OCI-M2 (cell line): ENCODE data around the gene SPARC.

Experiments
- DNase-seq: peaks from one replicate; lab custom pipeline; 2025; ENCODE audit not compliant: unreplicated experiment; lab: John Stamatoyannopoulos, UW

SPARC gene

DNA sequence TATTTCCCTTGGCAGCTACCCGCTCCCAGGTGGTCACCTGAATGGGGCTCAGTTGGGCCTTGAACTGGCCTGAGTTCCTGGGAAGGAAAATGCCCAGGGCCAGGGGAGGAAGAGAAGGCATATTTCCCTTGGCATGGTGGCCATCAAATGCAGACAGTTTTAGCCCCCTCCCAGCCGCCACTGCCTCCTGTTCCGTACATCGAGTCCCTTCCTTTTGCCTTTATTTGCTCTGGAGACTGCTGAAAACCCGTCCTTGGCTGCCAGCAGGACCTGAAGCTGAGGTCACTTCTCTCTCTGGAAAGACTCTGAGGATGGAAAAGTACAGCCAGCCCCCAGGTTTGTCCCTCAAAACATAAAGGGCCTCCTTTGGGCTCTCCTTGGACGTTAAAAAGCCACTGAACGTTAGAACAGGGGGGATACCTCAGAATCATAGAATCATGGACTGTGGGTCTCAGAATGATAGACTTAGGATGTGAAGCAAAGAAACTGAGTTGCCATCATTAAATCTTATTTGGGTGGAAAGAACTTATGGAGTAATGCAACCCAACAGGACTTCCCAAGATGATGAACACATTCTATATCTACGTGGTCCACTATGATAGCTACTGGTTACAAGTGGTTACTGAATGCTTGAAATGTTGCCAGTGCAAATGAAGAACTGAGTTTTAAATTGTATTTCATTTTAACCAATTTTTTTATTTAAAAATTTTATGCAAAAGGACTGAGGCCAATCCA lies 7.1 kb downstream of the SPARC start:
- no peak for DNase-seq

DNA sequence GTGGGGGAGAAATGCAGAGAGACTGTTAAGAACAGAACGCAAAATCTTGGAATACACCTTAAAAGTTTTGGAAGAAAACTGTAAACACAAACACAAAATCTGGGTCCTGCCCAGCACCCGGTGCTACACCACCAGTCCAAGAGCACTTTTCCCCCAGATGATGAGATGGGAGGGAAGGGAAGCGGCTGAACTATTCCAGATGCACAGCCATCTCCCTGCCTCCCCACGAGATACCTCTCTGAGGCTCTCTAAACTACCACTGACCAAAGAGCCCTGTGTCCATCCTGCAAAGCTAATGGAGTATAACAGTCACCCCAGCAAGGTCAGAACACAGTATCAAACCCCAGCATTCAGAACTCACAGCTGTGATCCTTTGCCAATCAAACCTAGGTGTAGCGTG lies 8.0 kb downstream of the SPARC start:
- DNase-seq, result no peak

DNA sequence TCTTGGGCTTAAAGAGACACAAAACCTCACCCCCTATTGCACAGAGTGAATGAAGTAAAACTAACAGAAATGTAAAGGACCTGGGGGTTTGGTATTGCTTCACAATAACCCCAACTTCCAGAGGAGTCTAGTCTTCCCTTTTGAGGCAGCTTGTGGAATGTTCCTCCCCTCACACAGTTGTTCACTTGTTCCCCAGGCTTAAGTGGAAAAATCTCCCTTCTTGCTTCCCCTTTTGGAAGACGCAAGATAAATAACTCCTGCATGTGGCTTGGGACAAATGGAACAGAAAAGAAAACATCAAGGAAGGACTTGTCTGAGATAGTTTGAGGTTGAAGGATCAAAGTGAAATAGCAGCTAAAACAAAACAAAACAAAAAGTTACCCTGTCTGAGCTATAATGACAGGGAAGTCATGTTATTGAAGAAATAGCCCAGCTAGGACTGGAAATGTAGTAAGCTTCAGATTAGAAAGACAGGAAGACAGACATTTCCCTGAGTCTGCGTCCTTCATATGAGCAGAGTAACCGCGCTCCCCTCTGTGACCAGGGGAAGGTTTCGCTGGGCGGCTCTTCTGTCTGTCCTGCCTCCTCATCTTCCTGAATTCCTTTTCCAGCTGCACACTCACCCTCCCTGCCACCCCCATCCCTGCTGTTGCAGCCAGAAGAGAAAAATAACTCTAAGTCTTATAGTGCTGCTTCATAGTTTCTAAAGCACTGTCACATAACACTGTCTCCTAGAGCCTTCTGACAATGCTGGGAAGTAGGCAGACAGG lies 8.8 kb downstream of the SPARC start:
- no peak for DNase-seq

DNA sequence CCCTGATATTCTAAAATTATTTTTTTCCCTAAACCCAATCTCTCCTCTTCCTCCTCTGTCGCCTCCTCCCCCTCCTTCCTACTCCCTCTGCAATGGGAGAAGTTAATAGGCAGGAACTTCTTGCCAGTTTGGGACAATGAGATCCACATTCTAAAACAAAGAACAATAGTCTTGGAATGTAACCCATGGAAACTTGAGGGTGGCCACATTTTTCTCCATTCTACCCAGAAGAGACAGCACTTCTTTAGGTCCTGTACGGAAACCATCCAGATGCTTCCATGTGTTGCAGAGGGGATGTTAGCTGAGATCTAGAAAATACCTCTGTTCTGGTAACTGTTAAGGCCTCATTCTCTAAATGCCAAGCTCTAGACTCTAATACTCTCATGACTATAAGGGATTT lies 10.0 kb downstream of the SPARC start:
- no peak for DNase-seq

DNA sequence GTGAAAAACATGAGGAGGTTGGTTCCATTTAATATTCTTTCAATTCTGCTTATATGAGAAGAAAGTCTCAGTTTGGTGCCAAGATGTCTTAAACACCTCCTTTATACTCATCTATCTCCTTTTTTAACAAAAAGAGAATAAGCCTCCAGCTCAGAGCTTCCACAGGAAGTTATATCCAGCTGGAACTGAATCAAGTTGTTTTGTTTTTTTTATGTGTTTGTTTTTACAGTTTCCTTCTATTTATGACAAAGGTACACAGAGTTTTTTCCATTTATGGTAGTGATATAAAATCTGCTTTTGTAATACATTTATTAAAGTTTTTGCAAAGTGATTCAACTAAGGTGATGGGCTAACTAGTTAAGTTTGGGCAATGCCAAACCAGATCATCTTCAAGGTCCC lies 10.4 kb downstream of the SPARC start:
- no peak for DNase-seq

DNA sequence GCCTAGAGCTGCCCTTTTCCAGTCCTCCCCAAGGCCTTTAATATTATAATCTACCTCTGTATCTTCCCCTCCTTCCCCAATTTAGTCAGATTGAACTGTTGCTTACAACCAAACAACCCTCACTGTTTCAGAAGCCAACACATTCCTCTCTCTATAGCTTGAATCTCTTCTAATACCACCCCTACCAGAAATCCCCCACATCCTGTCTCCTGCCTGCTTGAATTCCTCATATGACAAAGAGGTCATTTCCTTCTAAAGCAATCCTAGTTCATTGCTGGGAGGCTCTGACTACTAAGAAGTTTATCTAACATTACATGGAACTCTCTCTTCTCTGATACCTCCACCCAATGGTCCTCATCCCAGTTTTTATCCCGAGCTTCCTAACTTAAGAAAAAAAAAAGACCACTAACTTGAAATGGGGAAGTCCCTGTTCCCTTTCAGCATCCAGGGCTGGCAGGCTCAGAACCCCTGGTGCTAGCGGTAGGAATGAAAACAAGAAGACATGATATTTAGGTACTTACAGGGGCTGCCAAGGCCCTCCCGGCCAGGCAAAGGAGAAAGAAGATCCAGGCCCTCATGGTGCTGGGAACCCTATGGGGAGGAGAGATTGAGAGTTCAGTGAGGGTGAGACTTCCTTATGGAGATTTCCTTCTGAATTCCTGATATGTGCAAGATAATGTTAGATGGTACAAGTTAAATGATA lies 11.0 kb downstream of the SPARC start:
- DNase-seq, result no peak

DNA sequence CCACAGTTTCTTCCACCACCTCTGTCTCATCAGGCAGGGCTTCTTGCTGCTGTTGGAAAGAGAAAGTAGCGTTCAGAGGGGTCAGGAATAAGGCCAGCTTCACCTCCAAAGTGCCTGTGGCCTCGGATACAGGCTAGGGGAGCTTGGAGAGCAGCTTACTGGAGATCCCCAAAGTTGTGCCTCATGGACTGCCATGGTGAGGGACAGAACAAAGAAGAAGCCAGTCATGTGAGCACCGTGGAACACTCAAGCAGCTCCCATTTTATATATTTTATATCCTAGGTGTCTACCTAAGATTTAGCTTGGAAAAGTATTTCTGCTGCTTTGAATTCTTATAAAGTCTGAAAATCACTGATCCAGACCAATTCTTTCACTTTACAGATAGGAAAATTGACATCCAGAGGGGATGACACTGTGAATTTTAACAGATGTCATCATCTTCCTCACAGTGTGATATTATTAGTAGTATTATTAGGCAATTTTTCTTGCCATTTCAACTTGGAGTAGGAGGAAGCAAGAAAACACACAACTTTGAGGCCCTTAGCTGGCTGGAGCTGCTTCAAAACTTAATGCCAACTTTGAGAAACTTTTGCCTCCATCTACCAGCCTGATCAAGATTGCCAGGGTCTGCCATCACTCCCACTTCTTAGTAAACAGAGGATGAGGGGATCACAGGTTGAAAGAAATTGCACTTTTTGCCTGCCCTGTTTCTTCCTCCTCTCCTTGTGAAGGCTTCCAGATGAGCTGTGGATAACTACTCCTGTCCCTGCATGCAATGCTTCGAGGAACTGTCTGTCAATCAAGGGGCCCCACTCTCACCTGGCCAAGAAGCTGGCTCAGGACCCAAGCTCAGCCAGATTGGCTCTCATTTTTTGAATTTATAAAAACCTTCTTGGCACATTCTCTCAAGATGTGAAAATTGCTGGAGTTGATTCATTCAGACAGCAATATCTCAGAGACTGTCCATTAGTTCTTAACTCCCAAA lies 11.8 kb downstream of the SPARC start:
- no peak for DNase-seq

DNA sequence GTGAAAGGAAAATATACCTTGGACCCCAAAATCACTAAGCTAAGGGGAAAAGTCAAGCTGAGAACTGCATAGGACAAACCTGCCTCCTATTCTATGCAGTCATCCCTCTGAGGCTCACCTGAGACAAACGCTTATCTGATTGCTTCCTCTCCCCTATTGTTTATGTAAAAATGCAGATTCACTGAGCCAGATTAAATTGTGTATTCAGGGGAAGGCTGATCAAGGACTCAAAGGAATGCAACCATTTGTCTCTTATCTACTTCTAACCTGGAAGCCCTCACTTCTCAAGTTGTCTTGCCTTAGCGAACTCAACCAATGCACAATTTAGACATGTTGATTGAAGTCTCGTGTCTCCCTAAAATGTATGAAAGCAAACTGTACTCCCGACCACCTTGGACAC lies 13.3 kb downstream of the SPARC start:
- DNase-seq, result no peak

DNA sequence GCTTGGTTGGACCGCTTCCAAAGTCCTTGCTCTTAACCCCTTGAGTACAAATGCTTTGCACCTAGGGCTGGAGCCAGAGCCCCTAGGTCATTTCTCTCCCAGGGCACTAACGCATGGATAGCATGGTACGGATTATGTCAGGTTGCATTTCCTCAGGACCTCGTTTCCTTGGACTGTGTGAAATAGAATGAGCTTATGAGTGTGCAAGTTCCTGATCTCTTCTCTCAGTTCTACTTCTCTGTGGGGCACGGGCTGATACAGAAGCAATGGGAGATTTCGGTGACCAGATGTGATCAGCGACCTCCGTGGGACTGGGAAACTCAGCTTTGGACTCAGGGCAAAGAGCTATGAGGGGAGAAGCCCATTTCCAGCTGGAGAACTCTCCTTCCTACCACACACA lies 14.2 kb downstream of the SPARC start:
- no peak for DNase-seq

DNA sequence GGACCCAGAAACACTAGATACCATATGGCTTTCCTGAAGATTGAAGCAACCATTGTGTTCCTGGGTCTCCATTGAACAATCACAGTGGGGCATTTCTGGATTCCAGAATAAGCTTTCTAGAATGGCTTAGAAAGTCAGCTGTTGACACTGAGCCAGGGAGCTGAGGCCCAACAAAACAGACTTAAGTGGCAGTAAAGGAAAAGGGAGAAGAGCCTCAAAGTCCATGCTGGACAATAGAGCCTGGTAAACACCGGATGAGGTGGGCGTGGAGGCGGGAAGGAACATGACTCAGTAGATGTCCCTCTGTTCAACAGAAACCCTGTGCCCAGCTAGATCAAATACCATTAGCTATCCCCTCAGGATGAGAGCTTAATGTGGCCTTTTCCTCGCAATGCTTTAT lies 14.8 kb downstream of the SPARC start:
- no peak for DNase-seq

DNA sequence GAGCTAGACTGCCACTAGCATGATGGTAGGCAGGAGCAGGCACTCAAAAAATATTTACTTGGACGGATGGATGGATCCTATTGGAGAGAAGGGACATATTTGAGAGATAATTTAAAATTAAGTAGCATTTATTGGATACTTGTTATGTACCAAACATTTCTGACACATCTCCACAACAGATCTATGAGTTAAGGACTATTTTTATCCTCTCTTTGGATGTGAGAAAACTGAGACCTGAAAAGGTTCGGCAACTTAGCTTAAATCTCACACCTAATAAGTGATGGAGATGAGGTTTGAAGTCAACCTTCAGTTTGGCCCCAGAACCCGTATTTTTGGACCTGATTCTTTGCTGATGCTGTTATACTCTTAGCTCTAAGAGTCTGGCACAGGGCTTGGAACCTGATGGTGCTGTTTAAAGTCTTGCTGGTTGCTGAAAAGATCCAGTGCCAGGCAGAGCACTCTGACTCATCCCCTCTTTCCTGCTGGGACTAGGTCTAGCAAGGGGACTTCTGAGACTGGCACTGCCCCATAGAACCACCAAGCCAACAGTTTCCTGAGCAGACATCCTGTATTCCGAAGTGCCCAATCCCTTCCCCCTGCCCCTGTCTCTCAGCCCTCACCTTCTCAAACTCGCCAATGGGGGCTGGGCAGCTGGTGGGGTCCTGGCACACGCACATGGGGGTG lies 15.6 kb downstream of the SPARC start:
- DNase-seq, result no peak

DNA sequence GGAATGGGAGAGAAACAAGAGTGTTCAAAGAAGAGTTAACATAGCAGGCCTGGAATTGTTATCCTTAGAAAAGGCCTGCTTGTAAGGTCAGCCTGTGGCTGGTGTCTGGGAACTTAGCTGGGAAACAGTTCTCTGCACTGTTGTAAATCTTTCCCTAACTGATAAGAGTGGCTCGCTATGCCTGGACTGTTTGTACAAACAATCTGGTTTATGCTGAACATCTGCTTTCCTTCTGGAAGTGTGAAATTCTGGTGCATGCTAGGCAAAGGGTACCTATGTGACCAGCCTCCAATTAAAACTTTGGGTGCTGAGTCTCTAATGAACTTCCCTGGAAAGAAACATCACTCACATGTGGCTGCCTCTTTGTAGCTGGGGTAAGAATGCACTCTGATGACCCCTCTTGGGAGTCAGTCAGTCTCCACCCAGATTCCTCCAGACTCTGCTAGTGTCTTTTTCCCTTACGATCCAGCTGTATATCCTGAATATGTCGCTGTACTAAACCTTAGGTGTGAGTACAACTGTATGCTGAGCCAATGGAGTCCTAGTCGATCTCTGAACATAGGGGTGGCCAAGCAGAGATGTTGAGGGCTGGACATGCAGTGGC lies 16.5 kb downstream of the SPARC start:
- DNase-seq, result no peak

DNA sequence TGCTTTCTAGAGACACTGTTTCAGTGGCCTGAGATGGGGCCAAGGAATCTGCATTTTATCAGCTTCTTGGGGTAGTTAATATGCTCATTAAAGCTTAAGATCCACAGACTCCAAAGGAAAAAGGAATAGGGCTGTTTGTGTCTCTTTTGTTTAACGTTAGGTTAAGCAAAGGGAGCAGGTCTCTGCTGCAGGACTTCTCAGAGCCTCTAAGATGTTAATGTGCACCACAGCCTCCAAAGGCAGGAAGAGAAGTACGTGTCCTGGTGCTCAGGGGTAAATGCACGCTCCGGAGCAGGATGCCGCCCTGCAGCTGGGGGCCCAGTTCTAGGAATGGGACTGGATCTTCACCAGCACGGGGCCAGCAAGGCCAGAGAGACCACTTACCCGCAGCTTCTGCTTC lies 19.6 kb downstream of the SPARC start:
- DNase-seq, result no peak

DNA sequence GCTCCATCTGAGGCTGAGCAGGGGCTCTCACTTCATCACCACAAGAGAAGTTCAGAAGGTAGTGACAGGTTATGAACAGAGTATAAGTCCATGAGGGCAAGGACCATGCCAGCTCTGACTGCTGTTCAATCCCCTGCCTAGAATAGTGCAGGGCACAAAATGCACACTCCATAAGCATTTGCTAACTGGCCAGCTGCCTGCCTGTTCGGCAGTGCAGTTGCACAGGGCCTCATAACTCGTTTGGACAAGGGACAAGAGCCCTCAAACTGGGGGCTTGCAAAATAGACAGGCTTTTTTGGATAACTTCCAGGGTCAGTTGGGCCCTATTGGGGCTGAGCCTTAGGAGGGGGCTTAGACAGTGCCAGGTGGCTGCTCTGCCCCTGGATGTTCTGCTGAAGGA lies 21.1 kb downstream of the SPARC start:
- DNase-seq, result no peak

DNA sequence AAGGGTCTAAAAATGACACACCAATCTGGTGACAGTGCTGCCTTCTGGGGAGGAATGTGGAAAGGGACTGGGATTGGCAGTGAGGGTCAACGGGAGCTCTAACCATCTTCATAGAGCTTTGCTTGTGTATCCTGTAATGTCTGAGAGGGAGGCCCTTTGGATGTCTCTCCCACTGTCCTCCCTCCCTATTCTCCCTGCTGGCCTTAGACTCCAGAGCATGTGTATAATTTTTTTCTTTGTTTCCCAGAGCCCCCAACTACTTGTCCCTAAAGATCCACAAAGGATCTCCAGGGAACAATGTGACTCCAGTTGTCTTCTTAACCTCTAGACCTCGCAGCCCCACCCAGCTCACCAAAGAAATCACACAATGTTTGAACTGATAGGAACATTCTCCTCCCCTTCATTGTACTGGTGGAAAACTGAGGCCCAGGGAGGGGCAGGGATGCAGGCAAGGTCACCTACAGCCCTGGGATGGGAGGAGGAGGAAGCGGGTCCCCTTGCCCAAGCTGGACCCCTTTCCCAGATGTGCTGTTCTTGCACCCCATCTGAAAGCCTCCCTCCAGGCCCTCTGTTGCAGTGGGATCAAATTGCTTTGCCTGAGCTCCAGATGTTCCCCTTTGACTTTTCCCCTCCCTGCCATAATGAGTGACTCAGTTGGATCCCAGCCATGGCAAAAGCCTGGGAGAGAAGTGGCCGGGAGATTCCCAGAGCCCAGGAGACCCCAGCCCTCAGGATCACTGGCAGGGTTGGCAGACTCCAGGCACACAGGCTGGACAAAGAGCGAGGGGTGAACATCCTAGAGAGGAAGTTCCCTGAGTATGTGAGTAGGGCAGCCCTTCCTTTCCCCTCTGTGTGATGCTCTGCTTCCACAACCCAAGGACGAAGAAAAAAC lies 21.8 kb downstream of the SPARC start:
- no peak for DNase-seq

DNA sequence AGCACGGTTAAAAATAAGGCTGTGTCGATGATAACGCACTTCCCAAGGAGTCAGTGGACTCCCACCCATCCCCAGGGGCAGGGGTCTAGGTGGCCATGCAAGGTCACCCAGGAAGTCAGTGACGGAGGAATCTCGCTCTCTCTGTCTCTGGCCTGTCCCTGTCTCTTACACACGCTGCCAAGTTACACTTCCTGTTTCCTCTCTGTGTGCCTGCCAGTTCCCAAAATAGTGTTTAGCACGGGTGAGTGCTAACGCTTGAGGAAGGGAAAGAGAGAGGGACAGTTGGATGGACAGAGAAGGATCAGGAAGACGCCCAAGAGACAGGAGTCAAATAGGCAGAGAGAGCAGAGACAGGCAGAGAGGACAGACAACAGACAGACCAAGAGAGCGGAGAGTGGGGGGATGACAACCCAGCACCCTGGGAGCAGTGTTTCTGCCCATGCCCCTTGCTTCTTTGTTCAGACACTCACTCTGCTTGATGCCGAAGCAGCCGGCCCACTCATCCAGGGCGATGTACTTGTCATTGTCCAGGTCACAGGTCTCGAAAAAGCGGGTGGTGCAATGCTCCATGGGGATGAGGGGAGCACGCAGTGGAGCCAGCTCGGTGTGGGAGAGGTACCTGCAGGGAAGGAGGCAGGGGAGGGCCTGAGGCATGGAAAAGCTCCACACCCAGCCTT lies 23.0 kb downstream of the SPARC start:
- DNase-seq, result no peak

DNA sequence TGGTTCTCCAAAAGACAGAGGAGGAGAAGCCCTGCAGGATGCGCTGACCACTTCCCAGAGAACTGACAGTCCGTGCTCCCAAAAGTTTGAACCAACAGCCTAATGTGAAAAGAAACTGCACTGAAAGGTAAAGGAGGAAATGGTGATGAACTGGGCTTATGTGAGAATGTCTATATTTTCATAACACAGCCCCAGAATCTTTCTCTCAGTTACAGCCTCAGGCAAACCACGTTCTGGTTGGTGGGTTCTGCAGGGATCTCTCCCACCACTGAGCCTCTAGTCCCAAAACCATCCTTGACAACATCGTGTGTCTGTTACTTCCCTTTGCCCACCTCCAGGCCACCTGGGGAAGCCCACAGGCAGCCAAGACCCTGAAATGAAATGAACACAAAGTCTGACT lies 23.9 kb downstream of the SPARC start:
- no peak for DNase-seq

DNA sequence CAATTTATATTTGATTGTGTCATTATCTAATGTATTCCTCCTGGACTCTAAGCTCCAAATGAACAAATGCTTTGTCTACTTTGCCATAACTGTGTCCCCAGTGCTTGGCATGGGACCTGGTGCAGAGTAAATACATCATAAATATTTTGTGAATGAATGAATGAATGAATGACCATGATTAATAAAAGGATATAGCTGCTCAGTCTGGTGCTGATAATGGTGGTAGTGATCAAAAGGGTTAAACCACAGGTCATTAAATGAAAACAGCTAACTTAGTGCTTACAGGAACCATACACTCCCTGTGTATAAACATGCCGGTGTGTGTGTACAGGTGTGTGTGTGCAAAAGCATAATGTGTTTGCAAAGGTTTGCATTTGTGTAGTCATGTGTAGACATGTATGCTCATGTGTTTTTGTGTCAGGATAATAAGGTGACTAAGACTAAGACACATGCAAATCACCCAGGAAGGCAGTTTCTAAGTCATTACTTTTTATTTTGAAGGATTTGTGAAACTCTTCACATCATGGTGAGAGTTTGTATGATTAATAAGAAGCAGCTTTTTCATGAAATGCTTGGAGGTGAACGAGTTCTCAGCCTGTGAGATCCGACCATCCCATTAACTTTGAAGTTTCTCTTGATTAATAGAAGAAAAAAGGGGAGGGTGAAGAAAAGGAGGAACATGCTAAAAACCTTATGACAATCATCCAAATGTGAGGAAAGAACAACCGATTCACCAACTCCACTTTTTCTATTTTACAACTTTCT lies 24.6 kb downstream of the SPARC start:
- DNase-seq, result no peak
